Bronchial epithelial cell (primary cell): ENCODE measurements around the gene PLTP. TPM values are rescaled to one million over a fixed set of nuclear protein-coding genes. Genes with fewer than 3 reads are reported as not detected.
A peak's percentile ranks its signal among the peaks of the same experiment; 100 is the strongest.

ENCODE experiments used
- DNase-seq: peaks from one replicate; pipeline ENCODE4 v3.0.0-alpha.2; 2010; ENCODE audit warnings: low read depth
- FAIRE-seq: peaks from 2 replicates; lab custom pipeline; 2011; peaks lifted over from hg19 to GRCh38; lab: Jason Lieb, UNC
- H3K27me3 ChIP-seq: 2 replicates; pipeline ENCODE4 v1.5.1; 2011; ENCODE audit warnings: low read length; ENCODE audit not compliant: control insufficient read depth, insufficient read depth
- H3K36me3 ChIP-seq: 2 replicates; pipeline ENCODE4 v1.5.1; 2011; ENCODE audit warnings: low read length; ENCODE audit not compliant: control insufficient read depth, insufficient read depth
- H3K4me3 ChIP-seq: 2 replicates; pipeline ENCODE4 v1.5.1; 2011; ENCODE audit warnings: mild to moderate bottlenecking, low read depth, low read length, control low read depth
- CTCF ChIP-seq: IDR thresholded peaks from 2 replicates; pipeline ENCODE4 v1.5.1; 2011; ENCODE audit warnings: mild to moderate bottlenecking, moderate library complexity, low read length, control low read depth, inconsistent platforms; ENCODE audit not compliant: insufficient read depth, severe bottlenecking
- total RNA-seq: library from RNA; depleted of rRNA; stranded (reverse); fragments of >200 nt; gene quantifications from 2 replicates; pipeline ENCODE4 v1.2.1, GENCODE V29; 2014

Gene PLTP
- total RNA-seq, 1 donor from 2014 or later = 26.9 TPM

GRCh38 chr20:45873409-45874103, 38.4 kb downstream of the PLTP start:
- Histone ChIP-seq H3K27me3 (no peaks in the 10 kb centered on the region), H3K36me3 (peaks cover 6% of the 10 kb centered on the region), H3K4me3 (no peak overlapping the region)
- DNase-seq (peak; percentile 50), FAIRE-seq (no peak)
- TF ChIP-seq CTCF = no peak

GRCh38 chr20:45872626-45873025, 39.3 kb downstream of the PLTP start:
- FAIRE-seq (no peak), DNase-seq (peak; percentile 62)
- H3K27me3 ChIP-seq = no peaks in the 10 kb centered on the region
- no peak overlapping the region for H3K4me3 ChIP-seq
- H3K36me3 ChIP-seq = peaks cover 1% of the 10 kb centered on the region
- TF ChIP-seq CTCF = no peak

GRCh38 chr20:45867819-45868176, 44.2 kb downstream of the PLTP start:
- DNase-seq (peak; percentile 79), FAIRE-seq (no peak)
- Histone ChIP-seq H3K4me3 (no peak overlapping the region), H3K36me3 (no peaks in the 10 kb centered on the region), H3K27me3 (no peaks in the 10 kb centered on the region)
- no peak for TF ChIP-seq CTCF

- Histone ChIP-seq H3K27me3 (no peaks in the 10 kb centered on the region), H3K4me3 (no peak overlapping the region), H3K36me3 (no peaks in the 10 kb centered on the region)
- no peak for FAIRE-seq
- no peak for DNase-seq
- no peak for TF ChIP-seq CTCF
Measured at GRCh38 chr20:45867136-45867818, 44.7 kb downstream of the PLTP start.

- FAIRE-seq (no peak), DNase-seq (no peak)
- TF ChIP-seq CTCF = no peak
- Histone ChIP-seq H3K36me3 (no peaks in the 10 kb centered on the region), H3K4me3 (no peak overlapping the region), H3K27me3 (no peaks in the 10 kb centered on the region)
Measured at GRCh38 chr20:45866454-45866853, 45.5 kb downstream of the PLTP start.
